ENCODE measurements around the gene CTNND2.

The CTNND2 gene

GRCh38 chr5:11519236-11519635 lies 385.0 kb downstream of the CTNND2 start:
- Histone ChIP-seq H3K9me3 (ENCODE audit: control insufficient read depth, insufficient read depth, low read depth, low read length) (no peaks in the 10 kb centered on the region), H3K36me3 (ENCODE audit: control insufficient read depth in 2 of 2, insufficient read depth in 1 of 2, low read length in 2 of 2) (no peaks in the 10 kb centered on the region), H3K27ac (ENCODE audit: extremely low read depth, low read depth, low read length) (no peak overlapping the region), H3K4me3 (ENCODE audit: low read depth, low read length) (no peak overlapping the region), H3K4me1 (ENCODE audit: control insufficient read depth, insufficient read depth, low read length) (no peaks in the 10 kb centered on the region)
- no peak for TF ChIP-seq SP7 (tag by site-specific recombination; IDR thresholded peaks at IDR 0.05)
- no peak for TF ChIP-seq ZNF394 (tag by site-specific recombination; IDR thresholded peaks at IDR 0.05; ENCODE audit: borderline replicate concordance)
- TF ChIP-seq ZNF776 (tag by site-specific recombination; IDR thresholded peaks at IDR 0.05; ENCODE audit: borderline replicate concordance), result no peak
- no peak for TF ChIP-seq ZNF585B (tag by site-specific recombination; IDR thresholded peaks at IDR 0.05)
- no peak for TF ChIP-seq GLI2 (tag by site-specific recombination; IDR thresholded peaks at IDR 0.05; ENCODE audit: borderline replicate concordance, low read depth)
- no peak for TF ChIP-seq ZNF211 (tag by site-specific recombination; IDR thresholded peaks at IDR 0.05; ENCODE audit: low read depth)
- no peak for TF ChIP-seq ZNF548 (tag by site-specific recombination; IDR thresholded peaks at IDR 0.05)
- no peak for TF ChIP-seq ZNF19 (tag by site-specific recombination; IDR thresholded peaks at IDR 0.05; ENCODE audit: low read depth)
- TF ChIP-seq ZBTB8A (tag by site-specific recombination; IDR thresholded peaks at IDR 0.05), result no peak
- TF ChIP-seq IKZF3 (tag by site-specific recombination; IDR thresholded peaks at IDR 0.05), result no peak
- no peak for TF ChIP-seq ZNF530 (tag by site-specific recombination; IDR thresholded peaks at IDR 0.05; ENCODE audit: low read depth)
- TF ChIP-seq ZNF513 (tag by site-specific recombination; IDR thresholded peaks at IDR 0.05), result no peak
- ChIA-PET POLR2A (no interaction called here), CTCF (no interaction called here)

- Histone ChIP-seq H3K27ac (ENCODE audit: extremely low read depth, low read depth, low read length) (no peak overlapping the region), H3K4me1 (ENCODE audit: control insufficient read depth, insufficient read depth, low read length) (no peaks in the 10 kb centered on the region), H3K4me3 (ENCODE audit: low read depth, low read length) (no peak overlapping the region), H3K36me3 (ENCODE audit: control insufficient read depth in 2 of 2, insufficient read depth in 1 of 2, low read length in 2 of 2) (no peaks in the 10 kb centered on the region), H3K9me3 (ENCODE audit: control insufficient read depth, insufficient read depth, low read depth, low read length) (no peaks in the 10 kb centered on the region)
- TF ChIP-seq ZFP41 (tag by site-specific recombination; IDR thresholded peaks at IDR 0.05; ENCODE audit: borderline replicate concordance), result no peak
- TF ChIP-seq ZNF175 (tag by site-specific recombination; IDR thresholded peaks at IDR 0.05), result no peak
- no peak for TF ChIP-seq ZNF610 (tag by site-specific recombination; IDR thresholded peaks at IDR 0.05; ENCODE audit: borderline replicate concordance)
- no peak for TF ChIP-seq INSM2 (tag by site-specific recombination; IDR thresholded peaks at IDR 0.05)
- TF ChIP-seq ZNF37A (tag by site-specific recombination; IDR thresholded peaks at IDR 0.05), result no peak
- TF ChIP-seq ZNF138 (tag by site-specific recombination; IDR thresholded peaks at IDR 0.05; ENCODE audit: borderline replicate concordance), result no peak
- no peak for TF ChIP-seq ZNF791 (tag by site-specific recombination; IDR thresholded peaks at IDR 0.05)
- TF ChIP-seq ZNF26 (tag by site-specific recombination; IDR thresholded peaks at IDR 0.05), result no peak
- TF ChIP-seq KLF8 (tag by site-specific recombination; IDR thresholded peaks at IDR 0.05), result no peak
- TF ChIP-seq ZNF776 (tag by site-specific recombination; IDR thresholded peaks at IDR 0.05; ENCODE audit: borderline replicate concordance), result no peak
- TF ChIP-seq ZNF223 (tag by site-specific recombination; IDR thresholded peaks at IDR 0.05), result no peak
- TF ChIP-seq ZSCAN5A (tag by site-specific recombination; IDR thresholded peaks at IDR 0.05), result no peak
- TF ChIP-seq ZNF626 (tag by site-specific recombination; IDR thresholded peaks at IDR 0.05), result no peak
- TF ChIP-seq MZF1 (tag by site-specific recombination; IDR thresholded peaks at IDR 0.05; ENCODE audit: borderline replicate concordance), result no peak
- TF ChIP-seq PBX3 (CRISPR knock-in tag; IDR thresholded peaks at IDR 0.05), result no peak
- TF ChIP-seq ZNF529 (tag by site-specific recombination; IDR thresholded peaks at IDR 0.05; ENCODE audit: insufficient replicate concordance), result no peak
- TF ChIP-seq ZNF335 (tag by site-specific recombination; conservative IDR thresholded peaks at IDR 0.05), result no peak
- TF ChIP-seq ZFHX2 (tag by site-specific recombination; conservative IDR thresholded peaks at IDR 0.05), result no peak
- TF ChIP-seq SETDB1 (IDR thresholded peaks at IDR 0.05; ENCODE audit: insufficient read length, low read length), result no peak
- TF ChIP-seq WT1 (tag by site-specific recombination; IDR thresholded peaks at IDR 0.05), result no peak
- CTCF ChIA-PET, result no interaction called here
- POLR2A ChIA-PET, result no interaction called here
Observed at GRCh38 chr5:11518676-11519075, 385.6 kb downstream of the CTNND2 start.
